Kidney (tissue), 14 donors: ENCODE data around the gene GRIK1. TPM values are rescaled to one million over a fixed set of nuclear protein-coding genes. Genes with fewer than 3 reads are reported as not detected.

Experiments used
- DNase-seq, 5 donors: peaks; one replicate each; pipeline ENCODE4 v3.0.0-alpha.2; 2013 to 2020
- FAIRE-seq: peaks from 2 replicates; lab custom pipeline; 2012; peaks lifted over from hg19 to GRCh38; lab: Jason Lieb, UNC
- H3K27ac ChIP-seq, 2 donors: one replicate each; pipeline ENCODE4 v1.7.0; 2013; ENCODE audit warnings: low read depth in 2 of 2, low read length in 2 of 2, inconsistent platforms in 1 of 2
- H3K27me3 ChIP-seq: one replicate; pipeline ENCODE4 v1.7.1; 2013; ENCODE audit warnings: low read length, inconsistent platforms; ENCODE audit not compliant: control insufficient read depth, insufficient read depth
- H3K36me3 ChIP-seq, 3 donors: one replicate each; pipeline versions ENCODE4 v1.7.0 to v1.7.1; 2013; ENCODE audit warnings: low read length in 3 of 3, control low read depth in 1 of 3, inconsistent platforms in 1 of 3; ENCODE audit not compliant: insufficient read depth in 3 of 3, control insufficient read depth in 2 of 3
- H3K4me1 ChIP-seq, 3 donors: one replicate each; pipeline versions ENCODE4 v1.7.0 to v1.7.1; 2013; ENCODE audit warnings: low read length in 3 of 3, inconsistent platforms in 1 of 3, low read depth in 1 of 3; ENCODE audit not compliant: control insufficient read depth in 2 of 3, insufficient read depth in 2 of 3
- H3K4me3 ChIP-seq, 3 donors: one replicate each; pipeline versions ENCODE4 v1.7.0 to v1.8.1; 2013; ENCODE audit warnings: low read length in 3 of 3, control low read depth in 1 of 3, inconsistent platforms in 1 of 3
- H3K9ac ChIP-seq, 3 donors: one replicate each; pipeline versions ENCODE4 v1.7.0 to v1.7.1; 2013; ENCODE audit warnings: low read length in 3 of 3, control low read depth in 1 of 3, inconsistent platforms in 1 of 3
- H3K9me3 ChIP-seq, 3 donors: one replicate each; pipeline versions ENCODE4 v1.7.0 to v1.7.1; 2013; ENCODE audit warnings: low read length in 3 of 3, control low read depth in 1 of 3, inconsistent platforms in 1 of 3; ENCODE audit not compliant: control insufficient read depth in 2 of 3, insufficient read depth in 1 of 3
- intact Hi-C: fragments of 100-400 bp; cut with DNase I; formaldehyde crosslinking; loops from one replicate; pipeline ENCODE4 v1.11.1; 2022
- polyA plus RNA-seq: library from polyadenylated mRNA; stranded (reverse); fragments of 350-450 nt; fragmentation: Illumina TruSeq; extraction: RNeasy Lipid Tissue Mini Kit (QIAGEN cat#74804); gene quantifications from one replicate; pipeline ENCODE4 v1.2.3, GENCODE V29; 2014; ENCODE audit warnings: low read depth, low replicate concordance; ENCODE audit not compliant: insufficient read depth
- total RNA-seq: library from RNA; stranded (reverse); fragmentation: NEBNext Ultra II Directional; extraction: Animal tissue kit (Norgen Biotek cat#: 25700); gene quantifications from one replicate; pipeline ENCODE4 v1.2.1, GENCODE V29; 2021
- TF ChIP-seq, protein P1 (sequence below): IDR thresholded peaks from 3 replicates; pipeline ENCODE4 v1.5.1; 2012; ENCODE audit warnings: mild to moderate bottlenecking, moderate library complexity, borderline replicate concordance; ENCODE audit not compliant: insufficient read depth; ENCODE audit errors: extremely low read depth
- donor health status: control.
- donor health status: control.
- donor health status: control.
- donor health status: control.
- donor health status: control.
- donor health status: DM: yes; HTN: yes; CAD: no.
- donor health status: Normal renal cell carcinoma (clear cell type).

Gene GRIK1
- total and polyA plus RNA-seq, 2 donors from 2014 or later: not detected

DNA sequence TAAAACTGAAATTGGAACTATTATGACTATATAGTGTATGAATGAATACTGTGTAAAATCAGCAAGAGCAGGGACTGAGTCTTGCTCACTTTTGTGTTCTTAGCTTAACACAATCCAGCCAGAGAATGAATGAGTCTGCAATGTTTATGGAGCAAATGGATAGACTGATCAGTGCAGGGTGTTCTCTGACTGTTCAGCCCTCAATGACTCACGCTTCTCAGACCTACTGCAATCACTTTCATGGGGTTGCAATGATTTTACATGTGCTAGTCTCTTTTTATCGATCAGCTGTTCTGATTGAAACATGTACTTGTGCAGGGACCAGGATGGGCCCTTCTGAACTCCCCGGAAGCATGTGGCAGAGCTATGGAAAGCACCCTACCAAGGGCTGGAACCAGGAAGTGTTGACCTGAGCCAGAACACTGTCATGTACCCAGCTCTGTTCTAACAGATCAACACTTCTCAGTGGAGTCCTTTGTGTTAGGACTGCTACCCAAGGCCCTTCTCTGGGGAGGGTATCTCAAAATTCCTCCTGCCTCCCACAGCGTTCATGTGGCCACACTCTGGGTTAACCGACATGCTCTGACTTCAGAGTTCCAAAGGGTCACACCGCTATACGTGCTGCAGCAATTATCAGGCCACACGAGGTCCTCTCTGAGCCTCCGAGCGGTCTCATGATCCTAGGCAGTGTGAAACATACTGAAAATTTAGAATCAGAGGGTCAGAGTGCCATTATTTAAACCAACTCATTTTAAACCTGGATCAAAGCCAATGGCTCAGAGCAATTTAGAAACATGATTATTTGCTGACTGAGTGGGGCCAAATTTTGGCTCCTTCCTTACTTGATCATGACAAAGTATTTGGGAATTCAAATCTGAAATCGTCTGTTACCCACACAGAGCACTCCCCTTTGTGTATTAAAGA lies 35.2 kb downstream of the GRIK1 start:
- TF ChIP-seq, protein P1, sequence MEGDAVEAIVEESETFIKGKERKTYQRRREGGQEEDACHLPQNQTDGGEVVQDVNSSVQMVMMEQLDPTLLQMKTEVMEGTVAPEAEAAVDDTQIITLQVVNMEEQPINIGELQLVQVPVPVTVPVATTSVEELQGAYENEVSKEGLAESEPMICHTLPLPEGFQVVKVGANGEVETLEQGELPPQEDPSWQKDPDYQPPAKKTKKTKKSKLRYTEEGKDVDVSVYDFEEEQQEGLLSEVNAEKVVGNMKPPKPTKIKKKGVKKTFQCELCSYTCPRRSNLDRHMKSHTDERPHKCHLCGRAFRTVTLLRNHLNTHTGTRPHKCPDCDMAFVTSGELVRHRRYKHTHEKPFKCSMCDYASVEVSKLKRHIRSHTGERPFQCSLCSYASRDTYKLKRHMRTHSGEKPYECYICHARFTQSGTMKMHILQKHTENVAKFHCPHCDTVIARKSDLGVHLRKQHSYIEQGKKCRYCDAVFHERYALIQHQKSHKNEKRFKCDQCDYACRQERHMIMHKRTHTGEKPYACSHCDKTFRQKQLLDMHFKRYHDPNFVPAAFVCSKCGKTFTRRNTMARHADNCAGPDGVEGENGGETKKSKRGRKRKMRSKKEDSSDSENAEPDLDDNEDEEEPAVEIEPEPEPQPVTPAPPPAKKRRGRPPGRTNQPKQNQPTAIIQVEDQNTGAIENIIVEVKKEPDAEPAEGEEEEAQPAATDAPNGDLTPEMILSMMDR: no peak
- H3K4me3 ChIP-seq: no peak overlapping the region
- H3K27ac ChIP-seq: no peak overlapping the region
- DNase-seq (peak in 2 of 5 donors; percentile 1 to 24), FAIRE-seq (no peak)
- no peak overlapping the region for H3K9ac ChIP-seq
- no peaks in the 10 kb centered on the region for H3K4me1 ChIP-seq
- intact Hi-C loops: no loop called here
- no peaks in the 10 kb centered on the region for H3K36me3 ChIP-seq
- H3K9me3 ChIP-seq: no peaks in the 10 kb centered on the region
- H3K27me3 ChIP-seq: no peaks in the 10 kb centered on the region

DNA sequence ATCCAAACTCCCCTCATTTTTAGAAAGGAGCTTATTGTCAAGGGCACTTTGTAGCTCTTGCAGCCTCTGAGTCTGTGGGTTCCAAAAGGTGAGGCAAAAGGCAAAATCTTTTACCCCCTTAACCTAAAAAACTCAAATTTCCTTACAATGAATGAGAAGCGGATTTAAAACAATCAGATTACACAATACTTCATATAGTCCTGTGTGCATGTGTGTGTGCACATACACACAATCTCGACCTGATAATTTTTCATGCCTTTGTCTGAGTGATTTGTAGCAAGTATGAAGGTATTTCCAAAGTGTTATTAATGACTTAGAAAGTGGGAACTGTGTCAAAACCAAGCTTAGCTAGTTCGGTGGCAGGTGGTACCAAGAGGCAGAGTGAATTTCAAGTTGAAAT lies 42.9 kb downstream of the GRIK1 start:
- Histone ChIP-seq H3K4me3 (no peak overlapping the region), H3K4me1 (no peaks in the 10 kb centered on the region), H3K9me3 (no peaks in the 10 kb centered on the region), H3K36me3 (no peaks in the 10 kb centered on the region), H3K27me3 (no peaks in the 10 kb centered on the region), H3K27ac (no peak overlapping the region), H3K9ac (no peak overlapping the region)
- intact Hi-C loops: no loop called here
- FAIRE-seq (no peak), DNase-seq (no peak)
- TF ChIP-seq, protein P1: no peak

DNA sequence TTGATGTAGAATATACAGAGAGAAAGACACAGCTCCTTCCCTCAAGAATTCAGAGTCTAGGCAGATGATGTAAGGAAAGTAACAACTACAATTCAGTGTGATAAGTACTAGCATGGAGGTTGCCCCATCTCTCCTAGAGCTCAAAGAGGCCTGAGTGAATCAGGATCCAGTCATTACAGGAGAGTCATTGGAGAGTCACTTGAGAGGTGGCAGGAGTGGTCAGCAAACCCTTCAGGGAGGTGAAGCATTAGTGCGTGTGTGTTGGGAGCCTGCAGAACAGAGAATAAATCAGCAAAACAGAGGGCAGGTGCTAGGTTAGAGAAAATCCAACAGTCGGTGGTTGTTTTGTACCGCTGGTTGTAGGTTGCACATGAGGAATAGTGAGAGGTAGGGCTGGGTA lies 46.1 kb downstream of the GRIK1 start:
- TF ChIP-seq, protein P1: no peak
- Histone ChIP-seq H3K36me3 (no peaks in the 10 kb centered on the region), H3K4me1 (no peaks in the 10 kb centered on the region), H3K9ac (no peak overlapping the region), H3K4me3 (no peak overlapping the region), H3K9me3 (no peaks in the 10 kb centered on the region), H3K27ac (no peak overlapping the region), H3K27me3 (no peaks in the 10 kb centered on the region)
- FAIRE-seq: no peak
- intact Hi-C loops: no loop called here
- no peak for DNase-seq
